ENCODE measurements around the gene CHKB. TPM values are rescaled to one million over a fixed set of nuclear protein-coding genes. Genes with fewer than 3 reads are reported as not detected.

Gene CHKB
- total and polyA plus RNA-seq, 2 of the 8 experiments (the other 6 are each of a cell fraction or from before 2014, with no cell fraction given) = 27.9 to 42.2 TPM

- TF ChIP-seq CTCF (IDR thresholded peaks at IDR 0.05; ENCODE audit: control extremely low read depth in 1 of 3, insufficient read depth in 1 of 3, low read depth in 1 of 3, low read length in 3 of 3) (no peak), HDAC2 (IDR thresholded peaks at IDR 0.05; ENCODE audit: borderline replicate concordance in 1 of 2, low read depth in 2 of 2, low read length in 2 of 2) (no peak), JUN (IDR thresholded peaks at IDR 0.05; ENCODE audit: low read depth, low read length) (no peak)
Measured at GRCh38 chr22:50597097-50597496, 14.4 kb upstream of the CHKB start (continued).
